LNCAP (cell line): Measurements from ENCODE around the gene APC.

Experiments
- TF ChIP-seq, protein P1 (sequence below): fragments of 450-650 bp; IDR thresholded peaks from 2 replicates; pipeline ENCODE4 v1.5.1; 2017; ENCODE audit warnings: mild to moderate bottlenecking

APC gene

DNA sequence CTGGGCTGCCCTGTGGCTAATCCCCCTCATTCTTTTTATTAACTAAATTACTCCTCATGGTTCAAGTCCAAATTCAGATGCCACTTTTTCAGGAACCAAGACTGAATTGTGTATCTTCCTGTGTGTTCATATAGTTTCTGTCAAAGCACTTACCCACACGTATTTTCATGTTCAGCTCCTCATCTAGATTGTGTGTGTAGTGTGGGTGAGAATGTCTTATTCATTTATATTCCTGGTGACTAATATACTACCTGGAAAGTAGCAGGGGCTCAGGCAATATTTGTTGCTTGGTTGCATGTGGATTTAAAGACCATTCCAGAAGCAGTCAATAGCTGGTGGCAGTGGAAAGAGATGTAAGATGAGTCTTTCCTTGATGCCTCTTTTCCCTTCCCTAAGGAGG, 74.9 kb downstream of the APC start:
- TF ChIP-seq, protein P1, sequence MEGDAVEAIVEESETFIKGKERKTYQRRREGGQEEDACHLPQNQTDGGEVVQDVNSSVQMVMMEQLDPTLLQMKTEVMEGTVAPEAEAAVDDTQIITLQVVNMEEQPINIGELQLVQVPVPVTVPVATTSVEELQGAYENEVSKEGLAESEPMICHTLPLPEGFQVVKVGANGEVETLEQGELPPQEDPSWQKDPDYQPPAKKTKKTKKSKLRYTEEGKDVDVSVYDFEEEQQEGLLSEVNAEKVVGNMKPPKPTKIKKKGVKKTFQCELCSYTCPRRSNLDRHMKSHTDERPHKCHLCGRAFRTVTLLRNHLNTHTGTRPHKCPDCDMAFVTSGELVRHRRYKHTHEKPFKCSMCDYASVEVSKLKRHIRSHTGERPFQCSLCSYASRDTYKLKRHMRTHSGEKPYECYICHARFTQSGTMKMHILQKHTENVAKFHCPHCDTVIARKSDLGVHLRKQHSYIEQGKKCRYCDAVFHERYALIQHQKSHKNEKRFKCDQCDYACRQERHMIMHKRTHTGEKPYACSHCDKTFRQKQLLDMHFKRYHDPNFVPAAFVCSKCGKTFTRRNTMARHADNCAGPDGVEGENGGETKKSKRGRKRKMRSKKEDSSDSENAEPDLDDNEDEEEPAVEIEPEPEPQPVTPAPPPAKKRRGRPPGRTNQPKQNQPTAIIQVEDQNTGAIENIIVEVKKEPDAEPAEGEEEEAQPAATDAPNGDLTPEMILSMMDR, result no peak

DNA sequence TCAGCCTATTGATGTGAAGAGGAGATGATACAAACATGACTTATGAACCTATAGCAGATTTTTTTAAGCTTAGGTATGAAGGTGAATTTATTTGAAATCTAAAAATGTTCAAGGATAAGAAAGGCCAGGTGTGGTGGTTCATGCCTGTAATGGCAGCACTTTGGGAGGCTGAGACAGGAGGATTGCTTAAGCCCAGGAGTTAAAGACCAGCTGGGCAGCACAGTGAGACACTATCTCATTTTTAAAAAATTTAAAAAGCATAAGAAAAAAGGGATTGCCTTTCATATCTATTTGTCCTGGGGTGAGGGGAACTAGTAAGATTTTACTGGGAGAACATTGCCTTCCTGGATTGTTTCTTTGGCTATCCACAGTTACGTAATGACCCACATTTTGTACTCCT, 82.6 kb downstream of the APC start:
- TF ChIP-seq, protein P1, result no peak

DNA sequence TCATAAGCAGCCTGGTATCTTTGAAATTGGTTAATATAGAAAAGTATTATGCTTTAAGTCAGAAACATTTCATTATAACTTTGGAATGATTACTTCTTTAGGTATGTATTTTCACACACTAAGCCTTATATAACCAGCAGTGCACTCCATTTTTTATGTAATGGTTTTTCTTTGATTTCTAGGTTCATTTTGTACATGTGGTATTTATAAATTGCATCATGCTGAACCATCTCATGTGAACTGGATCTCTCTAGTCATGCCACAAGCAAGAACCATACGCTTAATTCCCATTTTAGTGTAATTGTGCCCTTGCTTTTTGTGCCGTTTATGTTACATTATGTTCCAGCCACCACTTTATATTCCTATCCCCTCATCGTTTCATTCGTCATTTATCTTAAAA, 84.8 kb downstream of the APC start:
- TF ChIP-seq, protein P1, result no peak

DNA sequence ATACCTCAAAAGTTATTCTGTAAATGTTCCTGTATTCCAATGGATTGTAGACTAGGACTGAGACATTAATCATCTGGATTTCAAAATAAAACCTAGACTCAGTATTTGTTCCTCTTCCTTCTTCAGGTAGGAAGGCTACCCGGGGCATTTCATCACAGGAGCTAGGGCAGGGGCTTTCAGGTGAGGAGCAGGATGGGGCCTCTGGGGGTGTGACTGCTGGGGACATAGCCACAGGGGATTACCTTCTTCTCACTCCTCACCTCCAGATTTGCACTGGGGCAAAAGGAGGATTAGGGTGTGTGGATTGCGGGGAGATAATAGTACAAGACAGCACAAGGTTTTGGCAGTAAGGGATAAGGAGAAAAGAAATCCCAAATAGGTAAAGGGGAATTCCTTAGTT, 85.5 kb downstream of the APC start:
- TF ChIP-seq, protein P1, result no peak

DNA sequence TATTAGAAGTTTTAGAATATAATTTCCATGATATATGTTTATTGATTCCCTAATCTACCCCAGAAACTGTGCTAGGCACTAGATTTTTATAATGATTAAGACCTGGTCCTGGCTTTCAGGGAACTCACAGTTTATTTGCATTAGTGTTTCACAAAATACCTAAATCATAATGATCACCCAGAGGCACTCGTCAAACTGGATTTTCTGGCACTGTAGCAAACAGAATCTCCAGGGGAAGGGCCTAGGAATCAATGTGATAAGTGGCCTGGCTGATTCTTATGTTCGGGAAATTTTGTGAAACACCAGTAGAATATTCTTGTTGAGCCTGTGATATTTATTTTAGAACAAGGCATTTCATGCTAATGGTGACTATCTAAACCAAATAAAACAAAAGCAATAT, 86.0 kb downstream of the APC start:
- TF ChIP-seq, protein P1, result no peak

DNA sequence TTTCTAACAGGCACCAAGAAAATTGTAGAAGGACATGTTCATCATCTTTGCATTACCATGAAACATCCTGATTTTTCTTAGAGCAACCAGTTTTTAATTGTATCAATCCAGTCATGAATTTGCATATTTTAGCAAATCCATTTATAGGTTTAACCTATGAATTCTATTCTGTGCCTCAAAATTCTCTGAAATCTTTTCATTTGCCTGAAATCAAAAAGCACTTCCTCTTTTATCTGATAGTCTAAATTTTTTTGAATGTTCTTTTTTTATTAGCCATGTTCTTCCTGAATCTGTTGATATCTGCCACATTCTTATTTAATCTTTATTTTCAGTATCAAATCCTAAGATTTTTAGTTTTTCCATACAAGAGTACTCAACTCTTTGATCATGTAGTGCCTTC, 86.5 kb downstream of the APC start:
- TF ChIP-seq, protein P1, result no peak

DNA sequence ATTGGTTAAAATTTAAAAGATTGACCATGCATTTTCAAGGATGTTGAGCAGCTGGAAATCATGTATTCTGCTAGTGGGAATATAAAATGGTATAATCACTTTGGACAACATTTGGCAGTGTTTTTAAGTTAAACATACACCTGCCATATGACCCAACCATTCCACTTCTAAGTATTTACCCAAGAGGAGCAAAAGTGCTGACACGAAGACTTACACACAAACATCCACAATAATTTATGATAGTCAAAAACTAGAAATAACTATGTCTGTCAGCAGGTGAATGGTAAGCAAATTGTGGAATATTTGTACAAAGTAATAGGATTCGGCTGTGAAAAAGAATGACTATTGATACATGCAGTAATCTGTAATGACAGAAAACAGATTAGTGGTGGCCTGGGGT, 92.7 kb downstream of the APC start:
- TF ChIP-seq, protein P1, result no peak

DNA sequence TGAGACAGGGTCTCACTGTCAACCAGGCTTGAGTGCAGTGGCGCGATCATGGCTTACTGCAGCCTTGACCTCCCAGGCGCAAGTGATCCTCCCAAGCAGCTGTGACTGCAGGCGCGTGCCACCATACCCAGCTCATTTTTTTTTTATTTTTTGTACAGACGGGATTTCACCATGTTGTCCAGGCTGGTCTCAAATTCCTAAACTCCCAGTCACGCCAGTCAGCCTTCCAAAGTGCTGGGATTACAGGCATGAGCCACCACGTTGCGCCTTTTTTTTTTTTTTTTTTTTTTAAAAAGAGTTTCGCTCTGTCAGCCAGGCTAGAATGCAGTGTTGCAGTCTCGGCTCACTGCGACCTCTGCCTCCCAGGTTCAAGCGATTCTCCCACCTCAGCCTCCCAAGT, 96.3 kb downstream of the APC start:
- TF ChIP-seq, protein P1, result no peak
